DOHH2 (cell line): ENCODE data around the gene VEGFC.

Source experiments
- EZH2phosphoT487 ChIP-seq: fragments of 200-600 bp; sonication (generic); IDR thresholded peaks from 2 replicates; pipeline ENCODE4 v1.6.1; 2017; ENCODE audit warnings: borderline replicate concordance, mild to moderate bottlenecking, antibody characterized with exemption, low read length, moderate library complexity, mixed read lengths
- TF ChIP-seq, protein P1 (sequence below): fragments of 200-600 bp; sonication (generic); IDR thresholded peaks from one replicate; pipeline ENCODE4 v1.5.1; 2014; ENCODE audit warnings: antibody characterized with exemption, mild to moderate bottlenecking, low read depth, low read length; ENCODE audit not compliant: poor library complexity, severe bottlenecking

DNA sequence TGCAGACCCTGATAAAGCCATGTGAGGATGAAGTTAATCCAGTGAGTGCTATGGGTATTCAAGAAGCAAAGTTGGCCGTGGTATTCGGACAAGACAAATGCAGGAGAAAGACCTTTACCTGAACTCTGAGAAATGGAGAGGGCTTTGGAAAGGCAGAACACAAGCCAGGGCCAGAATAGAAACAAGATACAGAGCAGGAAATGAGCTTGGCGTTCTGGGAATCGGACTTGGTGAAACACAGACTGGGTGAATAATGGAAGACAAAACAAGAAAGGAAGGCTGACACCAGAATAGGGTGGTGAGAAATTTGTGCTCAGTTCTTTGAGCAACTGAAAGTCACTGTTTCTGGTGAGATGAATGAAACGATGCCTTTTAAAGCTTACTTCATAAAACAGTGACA, 83.3 kb downstream of the VEGFC start:
- TF ChIP-seq, protein P1, sequence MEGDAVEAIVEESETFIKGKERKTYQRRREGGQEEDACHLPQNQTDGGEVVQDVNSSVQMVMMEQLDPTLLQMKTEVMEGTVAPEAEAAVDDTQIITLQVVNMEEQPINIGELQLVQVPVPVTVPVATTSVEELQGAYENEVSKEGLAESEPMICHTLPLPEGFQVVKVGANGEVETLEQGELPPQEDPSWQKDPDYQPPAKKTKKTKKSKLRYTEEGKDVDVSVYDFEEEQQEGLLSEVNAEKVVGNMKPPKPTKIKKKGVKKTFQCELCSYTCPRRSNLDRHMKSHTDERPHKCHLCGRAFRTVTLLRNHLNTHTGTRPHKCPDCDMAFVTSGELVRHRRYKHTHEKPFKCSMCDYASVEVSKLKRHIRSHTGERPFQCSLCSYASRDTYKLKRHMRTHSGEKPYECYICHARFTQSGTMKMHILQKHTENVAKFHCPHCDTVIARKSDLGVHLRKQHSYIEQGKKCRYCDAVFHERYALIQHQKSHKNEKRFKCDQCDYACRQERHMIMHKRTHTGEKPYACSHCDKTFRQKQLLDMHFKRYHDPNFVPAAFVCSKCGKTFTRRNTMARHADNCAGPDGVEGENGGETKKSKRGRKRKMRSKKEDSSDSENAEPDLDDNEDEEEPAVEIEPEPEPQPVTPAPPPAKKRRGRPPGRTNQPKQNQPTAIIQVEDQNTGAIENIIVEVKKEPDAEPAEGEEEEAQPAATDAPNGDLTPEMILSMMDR: no peak
- TF ChIP-seq EZH2phosphoT487: no peak
